Measurements from ENCODE around the gene FER.

GRCh38 chr5:109038209-109038840, 290.6 kb downstream of the FER start:
- TF ChIP-seq, protein P1, sequence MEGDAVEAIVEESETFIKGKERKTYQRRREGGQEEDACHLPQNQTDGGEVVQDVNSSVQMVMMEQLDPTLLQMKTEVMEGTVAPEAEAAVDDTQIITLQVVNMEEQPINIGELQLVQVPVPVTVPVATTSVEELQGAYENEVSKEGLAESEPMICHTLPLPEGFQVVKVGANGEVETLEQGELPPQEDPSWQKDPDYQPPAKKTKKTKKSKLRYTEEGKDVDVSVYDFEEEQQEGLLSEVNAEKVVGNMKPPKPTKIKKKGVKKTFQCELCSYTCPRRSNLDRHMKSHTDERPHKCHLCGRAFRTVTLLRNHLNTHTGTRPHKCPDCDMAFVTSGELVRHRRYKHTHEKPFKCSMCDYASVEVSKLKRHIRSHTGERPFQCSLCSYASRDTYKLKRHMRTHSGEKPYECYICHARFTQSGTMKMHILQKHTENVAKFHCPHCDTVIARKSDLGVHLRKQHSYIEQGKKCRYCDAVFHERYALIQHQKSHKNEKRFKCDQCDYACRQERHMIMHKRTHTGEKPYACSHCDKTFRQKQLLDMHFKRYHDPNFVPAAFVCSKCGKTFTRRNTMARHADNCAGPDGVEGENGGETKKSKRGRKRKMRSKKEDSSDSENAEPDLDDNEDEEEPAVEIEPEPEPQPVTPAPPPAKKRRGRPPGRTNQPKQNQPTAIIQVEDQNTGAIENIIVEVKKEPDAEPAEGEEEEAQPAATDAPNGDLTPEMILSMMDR (tag by site-specific recombination; IDR thresholded peaks at IDR 0.05): no peak
- TF ChIP-seq ZNF202 (tag by site-specific recombination; IDR thresholded peaks at IDR 0.05; ENCODE audit: borderline replicate concordance) (no peak), ZSCAN18 (tag by site-specific recombination; IDR thresholded peaks at IDR 0.05) (no peak), ZNF10 (tag by site-specific recombination; IDR thresholded peaks at IDR 0.05) (no peak), ZNF311 (tag by site-specific recombination; IDR thresholded peaks at IDR 0.05; ENCODE audit: borderline replicate concordance) (no peak)
- TF ChIP-seq, protein P2, sequence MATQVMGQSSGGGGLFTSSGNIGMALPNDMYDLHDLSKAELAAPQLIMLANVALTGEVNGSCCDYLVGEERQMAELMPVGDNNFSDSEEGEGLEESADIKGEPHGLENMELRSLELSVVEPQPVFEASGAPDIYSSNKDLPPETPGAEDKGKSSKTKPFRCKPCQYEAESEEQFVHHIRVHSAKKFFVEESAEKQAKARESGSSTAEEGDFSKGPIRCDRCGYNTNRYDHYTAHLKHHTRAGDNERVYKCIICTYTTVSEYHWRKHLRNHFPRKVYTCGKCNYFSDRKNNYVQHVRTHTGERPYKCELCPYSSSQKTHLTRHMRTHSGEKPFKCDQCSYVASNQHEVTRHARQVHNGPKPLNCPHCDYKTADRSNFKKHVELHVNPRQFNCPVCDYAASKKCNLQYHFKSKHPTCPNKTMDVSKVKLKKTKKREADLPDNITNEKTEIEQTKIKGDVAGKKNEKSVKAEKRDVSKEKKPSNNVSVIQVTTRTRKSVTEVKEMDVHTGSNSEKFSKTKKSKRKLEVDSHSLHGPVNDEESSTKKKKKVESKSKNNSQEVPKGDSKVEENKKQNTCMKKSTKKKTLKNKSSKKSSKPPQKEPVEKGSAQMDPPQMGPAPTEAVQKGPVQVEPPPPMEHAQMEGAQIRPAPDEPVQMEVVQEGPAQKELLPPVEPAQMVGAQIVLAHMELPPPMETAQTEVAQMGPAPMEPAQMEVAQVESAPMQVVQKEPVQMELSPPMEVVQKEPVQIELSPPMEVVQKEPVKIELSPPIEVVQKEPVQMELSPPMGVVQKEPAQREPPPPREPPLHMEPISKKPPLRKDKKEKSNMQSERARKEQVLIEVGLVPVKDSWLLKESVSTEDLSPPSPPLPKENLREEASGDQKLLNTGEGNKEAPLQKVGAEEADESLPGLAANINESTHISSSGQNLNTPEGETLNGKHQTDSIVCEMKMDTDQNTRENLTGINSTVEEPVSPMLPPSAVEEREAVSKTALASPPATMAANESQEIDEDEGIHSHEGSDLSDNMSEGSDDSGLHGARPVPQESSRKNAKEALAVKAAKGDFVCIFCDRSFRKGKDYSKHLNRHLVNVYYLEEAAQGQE (tag by site-specific recombination; IDR thresholded peaks at IDR 0.05): no peak
